ENCODE measurements around the gene GTF2H1.

Gene GTF2H1

DNA sequence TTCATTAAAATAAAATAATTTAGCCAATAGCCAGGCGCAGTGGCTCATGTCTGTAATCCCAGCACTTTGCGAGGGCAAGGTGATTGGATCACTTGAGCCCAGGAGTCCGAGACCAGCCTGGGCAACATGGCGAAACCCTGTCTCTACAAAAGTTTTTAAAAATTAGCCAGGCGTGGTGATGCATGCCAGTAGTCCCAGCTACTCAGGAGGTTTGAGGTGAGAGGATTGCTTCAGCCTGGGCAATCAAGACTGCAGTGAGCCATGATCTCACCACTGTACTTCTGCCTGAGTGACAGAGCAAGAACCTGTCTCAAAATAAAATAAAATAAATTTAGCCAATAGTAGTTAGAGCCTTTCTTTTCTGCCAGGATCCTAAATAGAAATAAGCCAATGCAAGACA, 12.7 kb upstream of the GTF2H1 start:
- no peak overlapping the region for H3K4me3 ChIP-seq (ENCODE audit: low read depth, low read length)
- TF ChIP-seq, protein P1, sequence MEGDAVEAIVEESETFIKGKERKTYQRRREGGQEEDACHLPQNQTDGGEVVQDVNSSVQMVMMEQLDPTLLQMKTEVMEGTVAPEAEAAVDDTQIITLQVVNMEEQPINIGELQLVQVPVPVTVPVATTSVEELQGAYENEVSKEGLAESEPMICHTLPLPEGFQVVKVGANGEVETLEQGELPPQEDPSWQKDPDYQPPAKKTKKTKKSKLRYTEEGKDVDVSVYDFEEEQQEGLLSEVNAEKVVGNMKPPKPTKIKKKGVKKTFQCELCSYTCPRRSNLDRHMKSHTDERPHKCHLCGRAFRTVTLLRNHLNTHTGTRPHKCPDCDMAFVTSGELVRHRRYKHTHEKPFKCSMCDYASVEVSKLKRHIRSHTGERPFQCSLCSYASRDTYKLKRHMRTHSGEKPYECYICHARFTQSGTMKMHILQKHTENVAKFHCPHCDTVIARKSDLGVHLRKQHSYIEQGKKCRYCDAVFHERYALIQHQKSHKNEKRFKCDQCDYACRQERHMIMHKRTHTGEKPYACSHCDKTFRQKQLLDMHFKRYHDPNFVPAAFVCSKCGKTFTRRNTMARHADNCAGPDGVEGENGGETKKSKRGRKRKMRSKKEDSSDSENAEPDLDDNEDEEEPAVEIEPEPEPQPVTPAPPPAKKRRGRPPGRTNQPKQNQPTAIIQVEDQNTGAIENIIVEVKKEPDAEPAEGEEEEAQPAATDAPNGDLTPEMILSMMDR (IDR thresholded peaks at IDR 0.05; ENCODE audit: low read depth, low read length, missing control alignments): no peak
- in situ Hi-C loops (cut with HindIII; ENCODE audit: low sequenced_read_pairs): no loop called here
- DNase-seq (ENCODE audit: low read depth): no peak

GRCh38 chr11:18310800-18311340, 11.5 kb upstream of the GTF2H1 start:
- in situ Hi-C loops (cut with HindIII; ENCODE audit: low sequenced_read_pairs): no loop called here
- TF ChIP-seq, protein P1 (IDR thresholded peaks at IDR 0.05; ENCODE audit: low read depth, low read length, missing control alignments): no peak
- peak; percentile 54 for DNase-seq (ENCODE audit: low read depth)
- H3K4me3 ChIP-seq (ENCODE audit: low read depth, low read length): no peak overlapping the region

GRCh38 chr11:18312012-18312411, 10.4 kb upstream of the GTF2H1 start:
- in situ Hi-C loops (cut with HindIII; ENCODE audit: low sequenced_read_pairs): no loop called here
- H3K4me3 ChIP-seq (ENCODE audit: low read depth, low read length): no peak overlapping the region
- TF ChIP-seq, protein P1 (IDR thresholded peaks at IDR 0.05; ENCODE audit: low read depth, low read length, missing control alignments): no peak
- peak; percentile 18 for DNase-seq (ENCODE audit: low read depth)

DNA sequence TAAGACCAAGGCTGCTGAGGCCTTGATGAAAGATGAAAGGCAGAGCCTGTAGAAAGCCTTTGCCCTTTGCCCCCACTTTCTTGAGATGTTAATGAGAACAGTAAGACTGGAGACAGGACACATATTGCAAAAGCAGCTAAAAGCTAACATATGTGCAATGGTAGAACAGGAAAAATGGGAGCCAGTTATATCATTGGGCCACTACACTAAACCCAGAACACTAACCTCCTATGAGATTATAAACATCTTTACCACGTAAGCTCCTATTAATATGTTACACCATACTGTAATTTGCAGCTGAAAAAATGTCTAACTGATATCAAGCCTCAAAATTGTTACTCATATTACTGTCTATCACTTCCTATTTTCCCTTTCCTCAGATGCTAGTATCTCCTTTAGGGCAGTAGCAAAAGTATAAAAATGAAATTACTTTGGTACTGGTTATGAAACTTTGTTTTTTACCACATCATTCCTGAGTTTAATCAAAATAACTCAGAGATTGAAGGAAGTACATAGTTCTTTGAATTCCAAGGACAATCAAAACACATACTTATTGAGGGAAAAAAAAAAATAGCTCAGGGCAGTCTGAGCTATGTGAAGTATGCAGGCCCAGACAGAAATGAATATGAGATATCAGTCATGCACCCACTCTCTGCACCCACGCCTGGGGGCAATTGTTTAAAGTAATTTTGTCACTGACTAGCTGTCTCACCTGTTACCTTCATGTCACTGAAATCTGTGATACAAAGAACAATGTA, 9.5 kb upstream of the GTF2H1 start:
- TF ChIP-seq, protein P1 (IDR thresholded peaks at IDR 0.05; ENCODE audit: low read depth, low read length, missing control alignments): no peak
- DNase-seq (ENCODE audit: low read depth): peak; percentile 16
- in situ Hi-C loops (cut with HindIII; ENCODE audit: low sequenced_read_pairs): no loop called here
- no peak overlapping the region for H3K4me3 ChIP-seq (ENCODE audit: low read depth, low read length)

GRCh38 chr11:18313965-18314763, 8.2 kb upstream of the GTF2H1 start:
- in situ Hi-C loops (cut with HindIII; ENCODE audit: low sequenced_read_pairs): no loop called here
- no peak overlapping the region for H3K4me3 ChIP-seq (ENCODE audit: low read depth, low read length)
- TF ChIP-seq, protein P1 (IDR thresholded peaks at IDR 0.05; ENCODE audit: low read depth, low read length, missing control alignments): no peak
- no peak for DNase-seq (ENCODE audit: low read depth)

- in situ Hi-C loops (cut with HindIII; ENCODE audit: low sequenced_read_pairs): no loop called here
- TF ChIP-seq, protein P1 (IDR thresholded peaks at IDR 0.05; ENCODE audit: low read depth, low read length, missing control alignments): no peak
- H3K4me3 ChIP-seq (ENCODE audit: low read depth, low read length): no peak overlapping the region
- DNase-seq (ENCODE audit: low read depth): no peak
Measured at GRCh38 chr11:18314784-18315523, 7.4 kb upstream of the GTF2H1 start.
